ENCODE data around the gene EBF3.

- no peak for TF ChIP-seq EZH2 (IDR thresholded peaks at IDR 0.05; ENCODE audit: borderline replicate concordance, low read depth, low read length, severe bottlenecking)
- TF ChIP-seq CTCF (IDR thresholded peaks at IDR 0.05; ENCODE audit: borderline replicate concordance, extremely low read depth, low read length, poor library complexity, severe bottlenecking), result no peak
These were observed 106.7 kb downstream of the EBF3 start for GRCh38 chr10:129857242-129857960.
